Omental fat pad (tissue), 4 donors: Measurements from ENCODE around the gene PASK. TPM values are rescaled to one million over a fixed set of nuclear protein-coding genes. Genes with fewer than 3 reads are reported as not detected.

Experiments
- ATAC-seq: fragments of 150-250 bp; one replicate; pipeline ENCODE4 v1.9.1; 2016; ENCODE audit warnings: mild to moderate bottlenecking, moderate library complexity; ENCODE audit not compliant: low FRiP score
- DNase-seq: peaks from one replicate; pipeline ENCODE4 v3.0.0-alpha.2; 2019; ENCODE audit warnings: low spot score
- small RNA-seq: library from RNA; depleted of rRNA; stranded (forward); fragments of <200 nt; gene quantifications from one replicate; pipeline ENCODE3, GENCODE V24; 2016
- total RNA-seq, 4 donors: library from RNA; depleted of rRNA; stranded (reverse); fragments of >200 nt; gene quantifications; one replicate each; pipeline ENCODE4 v1.1.0, GENCODE V29; 2016
- TF ChIP-seq, protein P1 (sequence below), 3 donors: fragments of 450-650 bp; IDR thresholded peaks; one replicate each; pipeline ENCODE4 v1.5.1; 2016 to 2017; ENCODE audit warnings: antibody characterized with exemption in 3 of 3, mild to moderate bottlenecking in 3 of 3, moderate library complexity in 2 of 3

Gene PASK
- total RNA-seq, 4 donors from 2014 or later = 2.1 to 7.3 (median 6.1) TPM

DNA sequence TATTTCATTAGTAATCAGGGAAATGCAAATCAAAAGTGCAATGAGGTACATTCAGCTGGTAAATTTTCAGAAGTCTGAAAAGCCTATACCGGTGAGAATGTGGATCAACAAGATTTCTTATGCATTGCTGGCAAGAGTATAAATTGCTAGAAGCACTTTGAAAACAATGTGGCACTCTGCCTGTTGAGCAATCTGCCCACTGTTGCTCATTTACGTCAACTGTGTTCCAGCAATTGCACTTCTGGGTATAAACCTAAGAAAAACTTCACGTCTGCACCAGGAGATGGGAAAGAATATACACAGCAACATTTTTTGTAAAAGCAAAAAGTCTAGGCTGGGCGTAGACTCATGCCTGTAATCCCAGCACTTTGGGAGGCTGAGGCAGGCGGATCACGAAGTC is 88.0 kb downstream of the PASK start:
- no peak for DNase-seq
- ATAC-seq = peak; percentile 34
- TF ChIP-seq, protein P1, sequence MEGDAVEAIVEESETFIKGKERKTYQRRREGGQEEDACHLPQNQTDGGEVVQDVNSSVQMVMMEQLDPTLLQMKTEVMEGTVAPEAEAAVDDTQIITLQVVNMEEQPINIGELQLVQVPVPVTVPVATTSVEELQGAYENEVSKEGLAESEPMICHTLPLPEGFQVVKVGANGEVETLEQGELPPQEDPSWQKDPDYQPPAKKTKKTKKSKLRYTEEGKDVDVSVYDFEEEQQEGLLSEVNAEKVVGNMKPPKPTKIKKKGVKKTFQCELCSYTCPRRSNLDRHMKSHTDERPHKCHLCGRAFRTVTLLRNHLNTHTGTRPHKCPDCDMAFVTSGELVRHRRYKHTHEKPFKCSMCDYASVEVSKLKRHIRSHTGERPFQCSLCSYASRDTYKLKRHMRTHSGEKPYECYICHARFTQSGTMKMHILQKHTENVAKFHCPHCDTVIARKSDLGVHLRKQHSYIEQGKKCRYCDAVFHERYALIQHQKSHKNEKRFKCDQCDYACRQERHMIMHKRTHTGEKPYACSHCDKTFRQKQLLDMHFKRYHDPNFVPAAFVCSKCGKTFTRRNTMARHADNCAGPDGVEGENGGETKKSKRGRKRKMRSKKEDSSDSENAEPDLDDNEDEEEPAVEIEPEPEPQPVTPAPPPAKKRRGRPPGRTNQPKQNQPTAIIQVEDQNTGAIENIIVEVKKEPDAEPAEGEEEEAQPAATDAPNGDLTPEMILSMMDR (IDR thresholded peaks at IDR 0.05) = no peak

Small RNA genes within 50 kb of the gene (small RNA-seq; reads per million reads assigned to genes)
- not detected for gene AC005237.2

Other genes with a start within 250 kb of the PASK start
- gene CROCC2, start 243.1 kb downstream of the PASK start, total RNA-seq = under 1 TPM in 2 of 4 donors, not detected in 2; 0.06 to 0.12 TPM
- gene SNED1, start 150.9 kb downstream of the PASK start, total RNA-seq = 10 to 100 TPM; 18.0 to 52.2 (median 32.5) TPM
- gene MTERF4, start 47.2 kb downstream of the PASK start, total RNA-seq = 10 to 100 TPM; 26.9 to 39.1 (median 34.5) TPM
- 10 to 100 TPM; 33.4 to 41.8 (median 35.4) TPM for gene PPP1R7, start 995 bp upstream of the PASK start, total RNA-seq
- under 1 TPM in 3 of 4 donors, not detected in 1; 0.50 to 0.65 (median 0.60) TPM for gene ANO7, start 39.2 kb upstream of the PASK start, total RNA-seq
- 100 to 1,000 TPM; 356 to 471 (median 416) TPM for gene HDLBP, start 166.2 kb upstream of the PASK start, total RNA-seq
- 100 to 1,000 TPM; 295 to 372 (median 307) TPM for gene SEPTIN2, start 166.5 kb upstream of the PASK start, total RNA-seq
- 10 to 100 TPM; 27.6 to 65.8 (median 34.1) TPM for gene FARP2, start 206.8 kb upstream of the PASK start, total RNA-seq